ENCODE measurements around the gene R3HDM4.

DNA sequence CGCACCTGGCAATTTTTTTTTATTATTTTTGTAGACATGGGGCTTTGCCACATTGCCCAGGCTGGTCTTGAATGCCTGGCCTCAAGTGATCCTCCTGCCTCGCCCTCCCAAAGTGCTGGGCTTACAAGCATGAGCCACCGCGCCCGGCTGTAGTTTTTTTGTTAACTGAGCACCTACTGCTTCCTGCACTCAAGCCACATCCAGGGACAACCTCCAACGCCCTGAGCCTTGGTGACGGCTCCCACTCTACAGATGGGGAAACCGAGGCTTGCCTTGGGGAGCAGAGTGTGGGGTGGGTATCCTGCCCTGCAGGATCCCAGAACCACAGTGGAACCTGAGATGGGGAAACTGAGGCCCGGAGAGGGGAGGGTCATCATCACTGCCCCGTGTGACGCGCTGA is 57.9 kb downstream of the R3HDM4 start:
- TF ChIP-seq, protein P1, sequence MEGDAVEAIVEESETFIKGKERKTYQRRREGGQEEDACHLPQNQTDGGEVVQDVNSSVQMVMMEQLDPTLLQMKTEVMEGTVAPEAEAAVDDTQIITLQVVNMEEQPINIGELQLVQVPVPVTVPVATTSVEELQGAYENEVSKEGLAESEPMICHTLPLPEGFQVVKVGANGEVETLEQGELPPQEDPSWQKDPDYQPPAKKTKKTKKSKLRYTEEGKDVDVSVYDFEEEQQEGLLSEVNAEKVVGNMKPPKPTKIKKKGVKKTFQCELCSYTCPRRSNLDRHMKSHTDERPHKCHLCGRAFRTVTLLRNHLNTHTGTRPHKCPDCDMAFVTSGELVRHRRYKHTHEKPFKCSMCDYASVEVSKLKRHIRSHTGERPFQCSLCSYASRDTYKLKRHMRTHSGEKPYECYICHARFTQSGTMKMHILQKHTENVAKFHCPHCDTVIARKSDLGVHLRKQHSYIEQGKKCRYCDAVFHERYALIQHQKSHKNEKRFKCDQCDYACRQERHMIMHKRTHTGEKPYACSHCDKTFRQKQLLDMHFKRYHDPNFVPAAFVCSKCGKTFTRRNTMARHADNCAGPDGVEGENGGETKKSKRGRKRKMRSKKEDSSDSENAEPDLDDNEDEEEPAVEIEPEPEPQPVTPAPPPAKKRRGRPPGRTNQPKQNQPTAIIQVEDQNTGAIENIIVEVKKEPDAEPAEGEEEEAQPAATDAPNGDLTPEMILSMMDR (IDR thresholded peaks at IDR 0.05; ENCODE audit: extremely low read depth in 1 of 2, insufficient read depth in 1 of 2, low read depth in 1 of 2, low read length in 2 of 2): no peak
- TF ChIP-seq EZH2 (IDR thresholded peaks at IDR 0.05; ENCODE audit: borderline replicate concordance, low read depth, low read length, severe bottlenecking): no peak
- no peak for TF ChIP-seq JUN (IDR thresholded peaks at IDR 0.05; ENCODE audit: borderline replicate concordance, insufficient read depth, insufficient read length, low read depth)
- no peak for TF ChIP-seq POLR2AphosphoS5 (IDR thresholded peaks at IDR 0.05; ENCODE audit: insufficient read depth, low read depth, low read length)
- TF ChIP-seq POLR2A (IDR thresholded peaks at IDR 0.05; ENCODE audit: low read depth, low read length): no peak
- TF ChIP-seq MYC (IDR thresholded peaks at IDR 0.05; ENCODE audit: low read depth, low read length): no peak
- TF ChIP-seq, protein P2, sequence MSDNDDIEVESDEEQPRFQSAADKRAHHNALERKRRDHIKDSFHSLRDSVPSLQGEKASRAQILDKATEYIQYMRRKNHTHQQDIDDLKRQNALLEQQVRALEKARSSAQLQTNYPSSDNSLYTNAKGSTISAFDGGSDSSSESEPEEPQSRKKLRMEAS (IDR thresholded peaks at IDR 0.05; ENCODE audit: insufficient read depth, insufficient read length): no peak
- TF ChIP-seq FOS (IDR thresholded peaks at IDR 0.05; ENCODE audit: borderline replicate concordance, insufficient read depth, low read length): no peak
- TF ChIP-seq GATA2 (IDR thresholded peaks at IDR 0.05; ENCODE audit: insufficient read depth, insufficient read length, low read depth, low read length): no peak

Measured in endothelial cell of umbilical vein (primary cell).